HG02970 (cell line): ENCODE results near the gene MMP3.
A peak's percentile ranks its signal among the peaks of the same experiment; 100 is the strongest.

Experiments used
- ATAC-seq: cut with Tn5 transposase; IDR thresholded peaks from one replicate; pipeline ENCODE4 v1.9.1; 2021; ENCODE audit warnings: mild to moderate bottlenecking, moderate library complexity, moderate number of reproducible peaks; ENCODE audit not compliant: unreplicated experiment, low FRiP score

Gene MMP3

GRCh38 chr11:102833731-102834130 lies 9.7 kb downstream of the MMP3 start:
- ATAC-seq, result no peak

- ATAC-seq, result no peak
These were observed 10.8 kb downstream of the MMP3 start for GRCh38 chr11:102832612-102833011.

DNA sequence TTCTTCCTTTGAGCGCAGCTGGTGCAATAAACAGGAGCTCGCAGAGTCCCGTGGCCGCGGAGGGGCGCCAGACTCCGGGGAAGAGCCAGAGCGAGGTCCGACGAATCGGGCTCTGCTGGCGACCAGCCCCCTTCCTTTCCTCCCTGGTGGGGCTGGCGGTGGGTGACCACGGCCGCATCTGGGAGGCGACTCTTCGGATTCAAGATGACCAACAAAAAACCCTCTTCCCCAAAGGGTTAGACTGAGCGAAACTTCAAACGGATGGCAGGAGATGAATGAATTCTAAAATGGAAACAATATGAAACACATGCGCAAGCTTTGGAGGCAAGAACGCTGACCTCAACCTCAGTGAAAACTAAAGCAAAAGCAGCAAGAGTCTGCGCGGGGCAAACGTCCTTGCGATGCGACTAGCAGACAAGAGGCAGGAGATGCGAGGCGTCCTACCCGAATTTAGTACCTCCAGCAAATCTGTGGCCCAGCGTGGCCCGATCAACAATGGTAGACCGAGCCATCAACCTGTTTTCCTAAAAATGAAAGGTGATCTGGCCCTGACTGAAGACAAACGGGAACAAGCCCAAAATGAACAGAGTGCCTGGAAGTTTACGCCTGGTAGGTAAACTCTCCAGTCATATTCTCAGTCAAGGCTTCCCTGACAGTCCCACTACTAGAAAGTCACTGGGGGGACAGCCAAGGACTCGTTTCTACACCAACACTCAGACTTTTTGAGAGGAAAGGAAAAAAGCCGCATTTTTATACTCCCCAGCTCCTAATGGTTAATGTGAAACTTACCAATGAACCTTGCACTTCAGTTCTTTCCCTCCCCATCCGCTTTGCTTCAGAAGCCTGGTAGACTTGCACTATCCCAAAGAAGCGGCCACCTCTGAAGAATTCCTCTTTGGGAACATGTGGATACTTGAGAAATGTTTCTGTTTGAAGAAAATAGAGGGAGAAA lies 11.6 kb downstream of the MMP3 start:
- ATAC-seq, result no peak

- no peak for ATAC-seq
These were observed 12.3 kb downstream of the MMP3 start for GRCh38 chr11:102831128-102831488.

- no peak for ATAC-seq
These were observed 13.2 kb downstream of the MMP3 start for GRCh38 chr11:102830001-102830727.

GRCh38 chr11:102829316-102830000 lies 14.0 kb downstream of the MMP3 start:
- no peak for ATAC-seq

GRCh38 chr11:102824556-102824955 lies 18.9 kb downstream of the MMP3 start:
- ATAC-seq, result no peak

DNA sequence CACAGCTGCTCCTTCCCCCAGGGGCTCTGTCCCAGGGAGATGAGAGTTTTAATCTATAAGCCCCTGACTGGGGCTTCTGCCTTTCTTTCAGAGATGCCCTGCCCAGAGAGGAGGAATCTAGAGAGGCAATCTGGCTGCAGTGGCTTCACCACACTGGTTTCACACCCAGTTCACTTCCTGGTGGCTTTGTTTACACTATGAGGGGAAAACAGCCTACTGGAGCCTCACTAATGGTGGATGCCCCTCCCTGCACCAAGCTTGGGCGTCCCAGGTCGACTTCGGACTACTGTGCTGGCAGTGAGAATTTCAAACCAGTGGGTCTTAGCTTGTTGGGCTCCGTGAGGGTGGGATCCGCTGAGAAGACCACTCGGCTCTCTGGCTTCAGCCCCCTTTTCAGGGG lies 23.9 kb downstream of the MMP3 start:
- no peak for ATAC-seq

DNA sequence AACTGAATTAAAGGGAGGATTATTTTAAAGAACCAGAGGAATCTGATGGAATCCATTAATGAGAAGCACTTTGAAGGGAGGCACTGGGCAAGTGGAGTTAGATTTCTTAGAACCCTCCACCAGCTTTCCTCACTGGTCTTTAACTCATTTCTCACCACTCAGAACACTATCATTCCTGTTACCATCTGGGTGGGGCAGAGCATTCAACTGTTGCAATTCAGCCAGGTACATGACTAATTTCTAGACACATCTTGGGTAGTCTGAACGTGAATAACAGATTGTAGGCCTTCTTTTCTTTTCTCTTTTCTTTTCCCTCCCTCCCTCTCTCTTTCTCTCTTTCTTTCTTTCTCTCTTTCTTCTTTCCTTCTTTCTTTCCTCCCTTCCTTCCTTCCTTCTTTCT lies 29.9 kb downstream of the MMP3 start:
- no peak for ATAC-seq

DNA sequence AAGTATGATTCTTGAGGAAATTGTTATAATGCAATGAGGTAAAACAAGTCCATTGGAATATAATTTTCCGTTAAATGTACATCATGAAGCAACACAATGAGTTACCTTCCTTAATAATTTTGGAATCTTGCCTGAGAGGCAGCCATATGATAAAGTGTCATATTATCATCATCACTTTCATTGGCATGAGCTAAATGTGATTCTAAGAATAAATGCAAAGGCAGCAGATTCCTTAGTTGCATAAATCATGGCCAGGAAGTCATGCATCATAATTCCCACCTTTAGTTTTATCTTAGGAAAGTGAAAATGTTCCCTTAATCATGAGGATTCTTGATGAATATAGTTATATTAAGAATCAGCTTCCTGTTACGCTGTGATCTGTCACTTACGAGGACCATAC lies 31.2 kb downstream of the MMP3 start:
- no peak for ATAC-seq

- ATAC-seq, result no peak
These were observed 32.3 kb downstream of the MMP3 start for GRCh38 chr11:102810950-102811660.

DNA sequence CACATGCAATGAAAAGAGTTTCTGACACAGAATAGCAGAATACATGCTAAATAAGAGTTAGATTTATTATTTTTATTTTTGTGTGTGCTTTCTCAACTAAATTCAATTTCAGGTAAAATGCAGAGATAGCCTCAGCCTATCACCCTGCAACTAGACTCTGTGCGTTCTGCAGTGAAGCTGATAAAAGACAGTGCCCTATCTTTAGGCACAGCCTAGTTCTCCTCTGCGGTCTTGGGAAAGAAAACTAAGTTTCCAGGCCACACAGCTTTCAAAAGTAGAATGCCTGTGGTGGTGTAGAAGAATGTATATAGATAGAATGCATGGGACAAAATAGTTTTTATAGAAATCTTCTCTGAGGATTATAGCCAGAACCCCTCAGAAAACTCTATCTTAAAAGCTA lies 33.4 kb downstream of the MMP3 start:
- ATAC-seq, result no peak

DNA sequence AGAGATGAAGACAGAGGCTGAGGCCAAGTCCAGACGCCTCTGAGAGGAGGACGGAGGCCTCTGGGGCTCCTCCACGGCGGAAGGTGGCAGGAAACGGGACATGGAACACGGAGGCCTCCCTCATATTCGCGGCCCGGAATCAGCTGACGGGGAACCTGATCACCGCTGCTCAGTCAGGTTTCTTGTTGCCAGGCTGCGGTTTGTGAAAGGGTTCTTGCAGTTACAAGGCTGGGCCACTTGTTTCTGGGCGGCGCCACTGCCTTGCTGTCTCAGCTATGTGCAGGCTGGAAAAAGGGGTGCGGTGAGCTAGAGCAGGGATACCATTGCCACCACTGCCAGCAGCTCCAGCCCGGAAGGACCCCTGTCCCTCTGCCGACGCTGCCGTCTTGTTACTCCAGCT lies 35.5 kb downstream of the MMP3 start:
- peak; percentile 59 for ATAC-seq

DNA sequence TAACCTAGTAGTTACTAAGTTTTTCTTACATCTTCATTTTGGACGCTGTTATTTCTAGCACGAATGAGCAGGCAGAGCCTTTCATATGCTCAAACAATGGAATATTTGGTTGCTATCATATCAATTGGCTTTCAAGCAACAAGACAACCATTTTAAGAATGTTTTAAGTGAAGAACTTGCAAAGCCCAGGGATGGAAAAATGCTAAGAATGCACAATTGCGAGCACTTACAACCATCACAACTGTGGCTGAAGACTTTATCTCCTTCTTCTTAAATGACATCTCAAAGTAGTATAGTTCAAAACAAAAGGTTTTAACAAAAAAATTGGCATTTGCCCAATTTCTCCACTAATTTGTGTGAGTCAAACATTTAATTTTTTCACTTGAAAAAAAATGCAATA lies 37.1 kb downstream of the MMP3 start:
- ATAC-seq, result no peak

DNA sequence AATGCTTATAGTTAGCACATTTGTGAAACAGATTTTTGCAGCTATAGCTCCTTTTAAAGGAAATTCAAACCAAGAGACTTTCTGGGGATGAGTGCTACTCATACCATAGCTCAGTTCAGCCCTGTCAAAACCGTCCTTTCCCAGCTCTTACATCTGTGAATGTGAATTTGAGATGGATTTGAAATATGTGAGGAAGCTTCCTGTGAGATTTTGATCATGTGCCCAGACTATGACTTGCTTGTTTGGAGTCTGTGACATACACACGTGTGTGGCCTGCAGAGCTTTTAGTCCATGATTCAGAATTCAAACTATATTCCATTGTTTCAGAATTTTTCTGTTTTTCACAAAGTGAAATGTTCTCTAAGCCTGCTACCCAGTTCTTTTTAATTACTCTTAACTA lies 41.1 kb downstream of the MMP3 start:
- no peak for ATAC-seq

DNA sequence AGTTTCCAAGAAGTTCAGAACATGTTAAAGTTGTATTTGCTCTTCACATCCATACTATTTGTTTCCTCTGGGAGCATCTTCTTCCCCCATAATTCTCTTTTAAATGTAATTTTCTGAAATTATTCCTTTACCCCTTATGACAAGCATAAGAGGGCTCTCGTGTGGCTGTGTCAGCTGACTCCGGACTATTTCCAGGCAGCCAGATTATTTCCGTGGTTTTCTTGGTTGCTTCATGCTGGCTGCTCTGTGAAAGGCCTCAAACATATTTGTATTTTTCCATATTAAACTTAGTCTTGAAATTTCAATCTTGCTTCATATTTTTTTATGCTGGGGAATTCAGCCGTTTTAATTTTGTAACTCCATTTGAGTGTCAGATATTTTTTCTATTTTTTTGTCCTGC lies 42.6 kb downstream of the MMP3 start:
- ATAC-seq, result no peak

DNA sequence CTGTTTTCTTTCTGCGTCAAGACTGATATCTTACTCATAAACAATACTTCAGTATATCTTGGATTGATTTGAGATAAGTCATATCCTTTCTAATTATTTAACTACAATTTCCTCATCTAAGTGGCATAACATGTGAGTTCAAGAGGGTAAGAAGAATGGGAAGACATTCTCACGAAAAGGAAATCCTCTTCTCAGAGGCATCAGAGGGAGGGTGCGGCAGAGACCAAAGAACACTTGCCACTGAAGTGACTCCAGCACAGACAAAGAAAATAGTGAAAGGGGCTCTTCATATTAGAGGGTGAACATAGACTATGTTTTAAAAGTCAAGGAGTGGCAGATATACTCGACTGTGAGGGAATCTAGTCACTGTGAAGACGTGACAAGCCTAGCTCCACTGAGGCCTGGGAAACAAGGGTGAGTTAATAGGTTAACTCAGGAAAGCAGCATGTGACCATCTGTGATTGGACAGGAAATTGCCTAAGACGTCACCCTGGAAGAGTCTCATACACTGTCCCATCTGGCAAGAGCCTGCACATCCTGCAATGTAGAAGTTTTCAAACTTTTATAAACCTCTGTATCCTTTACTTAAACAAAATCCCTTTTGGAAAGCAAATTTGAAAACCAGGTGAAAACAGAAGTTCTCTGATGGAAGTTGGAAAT lies 43.6 kb downstream of the MMP3 start:
- ATAC-seq, result no peak

DNA sequence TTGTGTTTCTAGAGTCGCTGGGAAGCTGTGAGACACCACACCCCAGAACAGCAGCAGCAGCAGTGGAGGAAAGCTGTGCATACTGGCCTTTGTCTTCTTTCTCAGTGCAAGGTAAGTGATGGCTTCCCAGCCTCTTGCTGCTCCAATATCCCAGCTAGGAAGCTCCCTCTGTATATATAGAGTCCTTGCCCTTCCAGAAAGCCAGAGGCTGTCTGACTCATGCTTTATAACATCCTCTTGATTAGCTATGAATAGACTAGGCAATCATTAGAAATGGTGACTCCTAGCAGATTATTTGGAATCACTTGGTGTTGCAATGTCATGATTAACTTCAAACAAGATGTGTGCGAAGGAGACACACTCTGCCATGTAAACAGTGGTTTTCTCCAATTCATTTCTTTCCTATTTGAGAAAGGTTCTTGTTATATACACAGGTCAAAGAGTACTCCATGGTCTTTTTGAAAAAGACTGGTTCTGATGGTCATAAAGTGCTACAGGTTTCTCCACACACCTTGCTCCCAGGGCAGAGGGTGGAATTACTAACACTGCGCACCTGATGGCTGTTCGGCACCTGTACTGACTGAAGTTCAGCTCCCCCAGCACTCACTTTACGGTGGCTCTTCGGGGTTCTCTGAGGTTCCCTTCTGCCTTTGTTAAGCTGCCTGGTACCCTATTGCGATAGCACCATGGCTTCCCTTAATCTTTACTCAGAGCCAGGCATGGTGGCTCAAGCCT lies 45.2 kb downstream of the MMP3 start, which contains the start of gene MMP1:
Gene MMP1, minus strand, starts transcription at position 149 of the 735 bp plus-strand sequence. Its CDS starts 68 bp downstream, at position 81.
- no peak for ATAC-seq

- peak; percentile 86 for ATAC-seq
These were observed 49.0 kb downstream of the MMP3 start for GRCh38 chr11:102794382-102794781.
